ENCODE measurements around the gene LRRC28.
A peak's percentile ranks its signal among the peaks of the same experiment; 100 is the strongest.

LRRC28 gene

DNA sequence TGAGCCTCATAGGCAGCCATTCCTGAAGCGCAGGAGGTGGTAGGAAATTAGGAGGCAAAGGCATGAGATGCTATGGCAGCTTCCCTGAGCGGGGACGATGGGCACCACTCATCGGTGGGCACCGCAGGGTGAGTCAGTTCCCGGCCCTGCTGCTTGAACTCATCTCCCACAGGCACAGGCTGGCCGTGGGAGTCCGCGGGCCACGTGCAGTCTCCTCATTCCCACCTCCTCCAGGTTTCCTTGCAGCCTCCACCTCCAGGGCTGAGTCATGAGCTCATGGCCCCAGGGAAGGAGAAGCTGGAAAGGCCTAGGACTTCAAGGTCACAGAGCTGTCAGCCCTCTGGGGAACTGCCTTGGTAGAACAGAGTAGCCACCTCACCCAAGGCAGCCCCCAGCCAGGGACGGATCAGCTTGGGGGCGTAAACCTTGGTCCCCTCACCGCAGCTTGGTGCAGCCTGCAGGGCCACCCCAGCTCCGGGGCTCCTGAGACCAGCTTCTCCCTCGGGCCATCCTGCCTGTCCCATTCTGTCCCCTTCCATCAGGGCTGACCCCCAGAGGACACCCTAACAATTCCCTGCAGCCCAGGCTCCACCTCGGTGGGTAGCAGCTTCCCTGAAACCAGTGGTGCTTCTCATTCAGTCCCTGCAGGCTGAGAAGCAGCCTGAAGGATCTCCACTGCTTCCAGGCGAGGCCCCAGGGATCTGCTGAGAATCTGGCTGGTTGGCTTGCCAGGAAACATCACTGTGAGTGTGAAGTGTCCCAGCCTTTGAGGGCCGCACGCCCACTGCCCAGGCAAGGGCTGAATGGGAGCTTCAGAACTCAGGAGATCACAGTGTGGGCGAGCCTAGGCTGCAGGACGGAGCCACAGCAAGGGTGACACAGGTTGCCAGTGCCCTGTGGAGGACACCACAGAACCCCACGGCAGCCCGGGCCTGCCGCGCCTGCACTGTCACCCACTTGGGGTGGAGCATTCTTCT, 163.8 kb downstream of the LRRC28 start:
- DNase-seq: peak in 6 of 56 donors; percentile 18 to 67 (median 26)

- DNase-seq: no peak
Measured at GRCh38 chr15:99416191-99417188, 165.2 kb downstream of the LRRC28 start.

GRCh38 chr15:99421172-99421656, 169.9 kb downstream of the LRRC28 start:
- DNase-seq: no peak

DNA sequence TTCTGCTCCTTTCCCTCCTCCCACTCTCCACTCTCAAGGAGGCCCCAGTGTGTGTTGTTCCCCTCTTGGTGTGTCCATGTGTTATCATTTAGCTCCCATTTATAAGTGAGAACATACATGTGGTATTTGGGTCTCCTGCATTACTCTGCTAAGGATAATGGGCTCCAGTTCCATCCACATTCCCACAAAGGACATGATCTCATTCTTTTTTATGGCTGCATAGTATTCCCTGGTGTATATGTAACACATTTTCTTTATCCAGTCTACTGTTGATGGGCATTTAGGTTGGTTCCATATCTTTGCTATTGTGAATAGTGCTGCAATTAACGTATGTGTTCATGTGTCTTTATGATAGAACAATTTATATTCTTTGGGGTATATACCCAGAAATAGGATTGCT, 170.5 kb downstream of the LRRC28 start:
- no peak for DNase-seq

- DNase-seq: no peak
Measured at GRCh38 chr15:99423186-99424130, 172.2 kb downstream of the LRRC28 start.

DNA sequence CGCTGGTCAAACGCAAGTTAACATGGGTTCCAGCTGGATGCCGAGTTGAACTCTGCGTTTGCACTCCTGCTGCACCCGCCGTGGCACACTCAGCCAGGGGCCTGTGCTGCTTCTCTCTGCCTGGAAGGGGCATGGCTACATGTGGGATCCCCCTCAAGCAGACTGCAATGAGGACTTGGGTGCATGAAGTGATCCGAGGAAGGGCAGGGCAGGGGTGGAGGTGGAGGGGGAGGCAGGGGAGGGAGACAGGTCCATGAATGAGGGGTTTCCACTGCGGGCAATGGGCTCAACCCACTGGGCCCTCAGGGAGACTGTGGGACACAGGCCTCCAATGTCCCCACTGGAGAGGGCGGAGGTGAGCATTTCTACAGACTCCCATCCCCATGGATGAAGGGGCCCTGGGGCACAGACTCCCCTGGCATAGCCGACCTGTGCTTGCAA, 172.9 kb downstream of the LRRC28 start:
- no peak for DNase-seq

GRCh38 chr15:99424978-99425656, 173.8 kb downstream of the LRRC28 start:
- peak in 4 of 56 donors; percentile 14 to 53 (median 22) for DNase-seq

- DNase-seq: no peak
Measured at GRCh38 chr15:99425657-99426301, 174.5 kb downstream of the LRRC28 start.

DNA sequence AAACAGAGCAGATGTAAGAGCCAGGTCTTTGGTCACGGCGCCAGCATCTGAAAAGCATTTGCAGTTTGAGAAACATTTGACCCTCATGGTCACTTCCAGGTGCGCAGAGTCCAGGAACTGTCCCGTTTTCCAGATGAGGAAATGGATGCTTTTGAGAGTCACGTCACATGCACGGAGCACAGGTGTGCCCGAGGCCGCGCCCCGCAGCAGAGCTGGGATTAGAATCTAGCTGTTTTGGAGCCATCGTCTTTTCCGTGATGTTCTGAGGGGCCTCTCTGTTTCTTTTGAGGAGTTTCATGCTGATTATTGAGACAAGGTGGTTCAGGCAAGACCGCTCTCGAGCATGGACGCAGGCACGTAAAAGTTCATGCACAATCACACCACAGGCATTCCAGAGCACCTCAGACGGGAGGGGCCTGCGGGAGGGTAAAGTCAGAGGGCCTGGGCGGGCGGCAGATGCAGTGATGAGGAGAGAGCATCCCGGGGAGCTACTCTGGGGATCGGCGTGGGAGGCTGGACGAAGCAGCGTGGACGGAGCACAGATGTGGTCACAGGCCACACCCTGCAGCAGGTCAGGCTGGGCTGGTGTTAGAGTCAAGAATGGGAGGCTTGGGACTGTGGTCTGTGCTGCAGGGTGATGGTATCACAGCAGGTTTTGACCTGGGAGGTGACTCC, 175.3 kb downstream of the LRRC28 start:
- no peak for DNase-seq

GRCh38 chr15:99427210-99427609, 175.9 kb downstream of the LRRC28 start:
- no peak for DNase-seq

- peak in 1 of 56 donors; percentile 12 for DNase-seq
Measured at GRCh38 chr15:99427668-99428361, 176.5 kb downstream of the LRRC28 start.

- no peak for DNase-seq
Measured at GRCh38 chr15:99429681-99430081, 178.4 kb downstream of the LRRC28 start.

DNA sequence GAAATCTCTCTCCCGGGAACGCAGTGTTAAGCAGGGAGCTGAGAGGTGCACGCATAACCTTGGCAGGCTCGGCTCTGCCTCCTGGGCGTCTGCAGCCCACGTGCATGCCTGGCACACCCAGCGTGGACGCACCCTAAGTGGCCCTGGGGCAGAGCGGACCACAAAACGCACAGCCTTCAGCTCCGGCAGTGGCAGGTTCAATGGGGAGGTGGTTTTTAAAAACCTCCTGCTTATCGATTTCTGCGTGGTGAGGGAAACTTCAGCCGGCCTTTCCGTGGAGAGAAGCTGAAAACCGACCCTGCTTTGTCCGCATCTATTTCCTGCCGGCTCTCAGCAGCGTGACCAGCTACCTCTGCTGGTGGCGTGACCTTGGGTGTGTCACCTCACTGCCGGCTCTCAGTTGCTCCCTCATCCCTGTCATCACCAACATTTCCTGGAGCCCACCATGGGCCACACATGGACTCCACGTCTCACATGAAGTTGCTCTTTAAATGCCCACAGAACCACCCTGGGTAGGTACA, 179.7 kb downstream of the LRRC28 start:
- DNase-seq: no peak

GRCh38 chr15:99431661-99432091, 180.4 kb downstream of the LRRC28 start:
- DNase-seq: no peak

GRCh38 chr15:99432271-99433025, 181.2 kb downstream of the LRRC28 start:
- no peak for DNase-seq

DNA sequence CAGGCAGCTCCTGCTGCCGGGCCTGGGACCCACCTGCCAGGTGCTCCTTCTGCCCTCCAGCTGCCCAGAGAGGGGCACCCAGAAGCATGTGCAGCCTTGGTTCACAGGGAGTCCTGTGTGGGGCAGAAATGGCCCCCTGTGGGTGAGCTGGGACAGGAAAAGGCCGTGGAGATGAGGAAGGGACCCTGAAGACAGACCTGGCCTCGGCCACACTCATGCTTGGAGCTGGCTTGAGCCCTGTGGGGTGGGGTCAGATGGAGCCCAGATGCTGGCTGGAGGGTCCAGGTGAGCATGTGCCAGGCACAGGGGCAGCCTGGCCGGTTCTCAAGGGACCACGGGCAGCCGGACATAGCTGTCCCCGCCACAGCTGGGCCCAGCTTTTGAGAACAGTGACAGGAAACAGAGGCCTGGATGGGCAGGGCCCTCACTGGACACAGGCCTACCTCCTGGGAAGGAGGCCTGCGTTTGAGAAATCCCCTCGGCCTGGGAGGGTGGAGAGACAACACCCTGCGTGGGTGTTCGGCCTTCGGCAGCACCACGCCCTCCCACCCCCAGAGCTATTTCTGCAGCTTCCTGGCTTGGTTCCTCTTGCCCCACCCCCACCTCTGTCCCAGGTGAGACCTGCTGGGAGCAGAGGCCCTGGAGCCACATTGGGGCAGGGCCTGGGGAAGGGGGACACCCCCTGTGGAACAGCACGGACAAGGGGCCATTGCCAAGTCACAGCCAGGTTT, 181.9 kb downstream of the LRRC28 start:
- DNase-seq: no peak

All from nucleus accumbens (tissue), 56 donors.